ENCODE results near the gene KCTD21. TPM values are rescaled to one million over a fixed set of nuclear protein-coding genes. Genes with fewer than 3 reads are reported as not detected.

The KCTD21 gene
- total RNA-seq, 2 experiments from 2014 or later, result 4.1 to 5.2 TPM

- peak; percentile 48 for DNase-seq
- no peak for TF ChIP-seq CTCF (IDR thresholded peaks at IDR 0.05)
- no peaks in the 10 kb centered on the region for H3K9me3 Mint-ChIP-seq
- H3K4me3 Mint-ChIP-seq, result peak overlapping the region; percentile 48
- H3K27me3 Mint-ChIP-seq, result no peaks in the 10 kb centered on the region
- peaks cover 30% of the 10 kb centered on the region for H3K4me1 Mint-ChIP-seq (ENCODE audit: low read depth)
- intact Hi-C loops (cut with micrococcal nuclease), result loop anchor here (2.0 kb wide), 1 partner anchor 124 kb away; the partner anchor contains the start of gene NDUFC2
- POLR2A ChIA-PET, result interaction anchor here (0.6 to 4.4 kb wide), 7 partner anchors 8 to 1858 kb away, joined by 3 to 34 read pairs (median 4); partner anchors contain the start of genes KCTD21, NDUFC2 and USP35
- peak overlapping the region; percentile 87 for H3K27ac Mint-ChIP-seq
- H3K36me3 Mint-ChIP-seq (ENCODE audit: low read depth), result peaks cover 6% of the 10 kb centered on the region
- CTCF ChIA-PET, result interaction anchor here (1.2 to 1.6 kb wide), 3 partner anchors 9 to 214 kb away, joined by 3 to 6 read pairs (median 5); partner anchors contain the start of genes ALG8 and GAB2
- peak; percentile 52 for ATAC-seq
These were observed 14.8 kb upstream of the KCTD21 start for GRCh38 chr11:78203184-78203583.

- Mint-ChIP-seq H3K27me3 (no peaks in the 10 kb centered on the region), H3K4me1 (ENCODE audit: low read depth) (peaks cover 30% of the 10 kb centered on the region), H3K4me3 (peak overlapping the region; percentile 48), H3K9me3 (no peaks in the 10 kb centered on the region), H3K36me3 (ENCODE audit: low read depth) (peaks cover 6% of the 10 kb centered on the region), H3K27ac (peak overlapping the region; percentile 87)
- TF ChIP-seq CTCF (IDR thresholded peaks at IDR 0.05), result no peak
- POLR2A ChIA-PET, result interaction anchor here (0.7 to 4.4 kb wide), 6 partner anchors 8 to 123 kb away, joined by 3 to 34 read pairs (median 4); partner anchors contain the start of genes KCTD21, NDUFC2 and USP35
- intact Hi-C loops (cut with micrococcal nuclease), result loop anchor here (2.0 kb wide), 1 partner anchor 124 kb away; the partner anchor contains the start of gene NDUFC2
- peak; percentile 61 for DNase-seq
- ATAC-seq, result peak; percentile 90
- CTCF ChIA-PET, result interaction anchor here (1.2 to 1.7 kb wide), 4 partner anchors 9 to 361 kb away, joined by 3 to 6 read pairs (median 5); partner anchors contain the start of genes ALG8 and GAB2
These were observed 14.3 kb upstream of the KCTD21 start for GRCh38 chr11:78202733-78203167.

- TF ChIP-seq CTCF (IDR thresholded peaks at IDR 0.05), result no peak
- intact Hi-C loops (cut with micrococcal nuclease), result no loop called here
- H3K9me3 Mint-ChIP-seq, result no peaks in the 10 kb centered on the region
- peaks cover 8% of the 10 kb centered on the region for H3K36me3 Mint-ChIP-seq (ENCODE audit: low read depth)
- H3K27ac Mint-ChIP-seq, result peak overlapping the region; percentile 75
- H3K4me1 Mint-ChIP-seq (ENCODE audit: low read depth), result peaks cover 30% of the 10 kb centered on the region
- POLR2A ChIA-PET, result interaction anchor here (4.4 kb wide), 1 partner anchor 12 kb away, joined by 34 read pairs; the partner anchor contains the start of genes KCTD21 and USP35
- CTCF ChIA-PET, result interaction anchor here (1.4 to 1.9 kb wide), 3 partner anchors 220 to 364 kb away, joined by 3 to 5 read pairs (median 4); no protein-coding TSS in a partner anchor
- DNase-seq, result no peak
- no peak for ATAC-seq
- no peaks in the 10 kb centered on the region for H3K27me3 Mint-ChIP-seq
- no peak overlapping the region for H3K4me3 Mint-ChIP-seq
These were observed 12.8 kb upstream of the KCTD21 start for GRCh38 chr11:78201096-78201818.

GRCh38 chr11:78200553-78200952 is 12.1 kb upstream of the KCTD21 start:
- no peak for ATAC-seq
- POLR2A ChIA-PET, result interaction anchor here (0.6 to 4.4 kb wide), 2 partner anchors 11 to 58 kb away, joined by 3 to 34 read pairs; partner anchors contain the start of genes KCTD21 and USP35
- Mint-ChIP-seq H3K27me3 (no peaks in the 10 kb centered on the region), H3K27ac (no peak overlapping the region), H3K9me3 (no peaks in the 10 kb centered on the region), H3K4me3 (no peak overlapping the region), H3K36me3 (ENCODE audit: low read depth) (peaks cover 8% of the 10 kb centered on the region), H3K4me1 (ENCODE audit: low read depth) (peaks cover 30% of the 10 kb centered on the region)
- CTCF ChIA-PET, result interaction anchor here (1.9 kb wide), 1 partner anchor 364 kb away, joined by 4 read pairs; no protein-coding TSS in a partner anchor
- TF ChIP-seq CTCF (IDR thresholded peaks at IDR 0.05), result no peak
- DNase-seq, result no peak
- intact Hi-C loops (cut with micrococcal nuclease), result no loop called here
